Neural cell (in vitro differentiated cells): ENCODE results near the gene ARSA. TPM values are rescaled to one million over a fixed set of nuclear protein-coding genes. Genes with fewer than 3 reads are reported as not detected.

Source experiments
- H2AFZ ChIP-seq: fragments of 200-600, 300-800 bp; sonication (generic), shearing (Covaris generic); 2 replicates; pipeline ENCODE4 v1.6.0; 2014; ENCODE audit warnings: low read depth, mild to moderate bottlenecking, antibody characterized with exemption, low read length, moderate library complexity
- H3F3A ChIP-seq: fragments of 200-600 bp; shearing (Covaris generic); 2 replicates; pipeline ENCODE4 v1.6.1; 2016; ENCODE audit warnings: mild to moderate bottlenecking, moderate library complexity, mixed read lengths, antibody characterized with exemption, low read length; ENCODE audit not compliant: insufficient read depth, poor library complexity, severe bottlenecking
- H3K27ac ChIP-seq: fragments of 200-600, 300-800 bp; sonication (generic), shearing (Covaris generic); 2 replicates; pipeline ENCODE4 v1.5.1; 2014; ENCODE audit warnings: mild to moderate bottlenecking, low read length, moderate library complexity
- H3K27me3 ChIP-seq: fragments of 300-800, 200-600 bp; sonication (generic), shearing (Covaris generic); 2 replicates; pipeline ENCODE4 v1.6.0; 2014; ENCODE audit warnings: mild to moderate bottlenecking, low read depth, low read length, moderate library complexity; ENCODE audit not compliant: insufficient read depth
- H3K36me3 ChIP-seq: fragments of 300-800, 200-600 bp; sonication (generic), shearing (Covaris generic); 2 replicates; pipeline ENCODE4 v1.5.1; 2014; ENCODE audit warnings: mild to moderate bottlenecking, antibody characterized with exemption, low read length, moderate library complexity; ENCODE audit not compliant: insufficient read depth
- H3K4me2 ChIP-seq: fragments of 300-800, 200-600 bp; sonication (generic), shearing (Covaris generic); 2 replicates; pipeline ENCODE4 v1.6.0; 2014; ENCODE audit warnings: mild to moderate bottlenecking, low read length
- H3K4me3 ChIP-seq: fragments of 300-800, 200-600 bp; sonication (generic), shearing (Covaris generic); 2 replicates; pipeline ENCODE4 v1.5.1; 2014; ENCODE audit warnings: mild to moderate bottlenecking, low read length, moderate library complexity
- H3K79me2 ChIP-seq: fragments of 200-600 bp; shearing (Covaris generic); replicated peaks from 2 replicates; pipeline ENCODE4 v1.6.0; 2014; ENCODE audit warnings: mild to moderate bottlenecking, low read length, moderate library complexity; ENCODE audit not compliant: insufficient read depth
- H3K9ac ChIP-seq: fragments of 300-800, 200-600 bp; sonication (generic), shearing (Covaris generic); 2 replicates; pipeline ENCODE4 v1.6.1; 2016; ENCODE audit warnings: mild to moderate bottlenecking, low read length, mixed read lengths
- H3K9me2 ChIP-seq: fragments of 200-600 bp; shearing (Covaris generic); 2 replicates; pipeline ENCODE4 v1.6.1; 2016; ENCODE audit warnings: mild to moderate bottlenecking, low read length, mixed read lengths; ENCODE audit not compliant: insufficient read depth
- H3K9me3 ChIP-seq: fragments of 200-600, 300-800 bp; sonication (generic), shearing (Covaris generic); 2 replicates; pipeline ENCODE4 v1.6.1; 2016; ENCODE audit warnings: mild to moderate bottlenecking, mixed run types, low read length, moderate library complexity, mixed read lengths
- H4K20me1 ChIP-seq: fragments of 200-600 bp; shearing (Covaris generic); 2 replicates; pipeline ENCODE4 v1.6.1; 2016; ENCODE audit warnings: mild to moderate bottlenecking, mixed run types; ENCODE audit not compliant: insufficient read depth
- CTCF ChIP-seq: fragments of 450-650 bp; IDR thresholded peaks from 2 replicates; pipeline ENCODE4 v1.5.1; 2014; ENCODE audit warnings: antibody characterized with exemption, mild to moderate bottlenecking, moderate library complexity; ENCODE audit not compliant: poor library complexity, severe bottlenecking
- EP300 ChIP-seq: fragments of 450-650 bp; conservative IDR thresholded peaks from 2 replicates; pipeline ENCODE4 v1.6.1; 2014; ENCODE audit warnings: antibody characterized with exemption, mild to moderate bottlenecking, moderate library complexity; ENCODE audit not compliant: poor library complexity, severe bottlenecking
- EZH2 ChIP-seq: fragments of 200-600, 300-800 bp; shearing (Covaris generic), sonication (generic); IDR thresholded peaks from 2 replicates; pipeline ENCODE4 v1.6.1; 2014; ENCODE audit warnings: antibody characterized with exemption, low read length, borderline replicate concordance, mild to moderate bottlenecking; ENCODE audit not compliant: insufficient read depth, poor library complexity, severe bottlenecking
- MXI1 ChIP-seq: fragments of 450-650 bp; conservative IDR thresholded peaks from 2 replicates; pipeline ENCODE4 v1.6.1; 2014; ENCODE audit warnings: antibody characterized with exemption, mild to moderate bottlenecking; ENCODE audit not compliant: poor library complexity, severe bottlenecking
- POLR2AphosphoS5 ChIP-seq: IDR thresholded peaks from 2 replicates; pipeline ENCODE4 v1.6.1; 2012
- RAD21 ChIP-seq: fragments of 450-650 bp; conservative IDR thresholded peaks from 2 replicates; pipeline ENCODE4 v1.6.1; 2014; ENCODE audit warnings: antibody characterized with exemption, mild to moderate bottlenecking, moderate library complexity
- REST ChIP-seq: IDR thresholded peaks from 2 replicates; pipeline ENCODE4 v1.6.1; 2012; ENCODE audit warnings: borderline replicate concordance
- SMC3 ChIP-seq: fragments of 450-650 bp; conservative IDR thresholded peaks from 2 replicates; pipeline ENCODE4 v1.6.1; 2014; ENCODE audit warnings: antibody characterized with exemption, mild to moderate bottlenecking, moderate library complexity; ENCODE audit not compliant: poor library complexity
- TAF1 ChIP-seq: IDR thresholded peaks from 2 replicates; pipeline ENCODE4 v1.6.1; 2012; ENCODE audit warnings: low read depth
- polyA plus RNA-seq: library from polyadenylated mRNA; depleted of rRNA; stranded (reverse); fragments of >200 nt; gene quantifications from 2 replicates; pipeline ENCODE4 v1.2.3, GENCODE V29; 2014

The ARSA gene
- polyA plus RNA-seq, 1 donor from 2014 or later: 32.5 TPM

GRCh38 chr22:50622723-50623327 is 5.1 kb downstream of the ARSA start:
- Histone ChIP-seq H3K4me3 (no peak overlapping the region), H3K9me2 (no peaks in the 10 kb centered on the region), H3K27me3 (no peaks in the 10 kb centered on the region), H3K27ac (no peak overlapping the region), H3F3A (no peaks in the 10 kb centered on the region), H3K9ac (no peak overlapping the region), H3K4me2 (no peak overlapping the region), H3K36me3 (no peaks in the 10 kb centered on the region), H4K20me1 (no peaks in the 10 kb centered on the region), H2AFZ (no peak overlapping the region), H3K9me3 (no peaks in the 10 kb centered on the region), H3K79me2 (no peaks in the 10 kb centered on the region)
- TF ChIP-seq RAD21 (no peak), POLR2AphosphoS5 (no peak), CTCF (no peak), TAF1 (no peak), EP300 (no peak), EZH2 (no peak), REST (no peak), MXI1 (no peak), SMC3 (no peak)

- no peaks in the 10 kb centered on the region for H3K9me3 ChIP-seq
- H3K79me2 ChIP-seq: no peaks in the 10 kb centered on the region
- no peaks in the 10 kb centered on the region for H3F3A ChIP-seq
- TF ChIP-seq RAD21 (no peak), CTCF (no peak), TAF1 (no peak), EZH2 (no peak), POLR2AphosphoS5 (no peak), MXI1 (no peak), EP300 (no peak), SMC3 (no peak), REST (no peak)
- H3K9ac ChIP-seq: no peak overlapping the region
- H3K27ac ChIP-seq: no peak overlapping the region
- H3K36me3 ChIP-seq: no peaks in the 10 kb centered on the region
- no peak overlapping the region for H3K4me3 ChIP-seq
- no peaks in the 10 kb centered on the region for H3K9me2 ChIP-seq
- no peaks in the 10 kb centered on the region for H4K20me1 ChIP-seq
- H3K27me3 ChIP-seq: no peaks in the 10 kb centered on the region
- no peak overlapping the region for H2AFZ ChIP-seq
- no peak overlapping the region for H3K4me2 ChIP-seq
These were observed 5.8 kb downstream of the ARSA start for GRCh38 chr22:50621948-50622722.
